NCI-H2081 (cell line): ENCODE results near the gene SYNPR.

Experiments
- DNase-seq, 2 experiments: peaks; one replicate each; lab custom pipeline; 2025; lab: John Stamatoyannopoulos, UW

The SYNPR gene

DNA sequence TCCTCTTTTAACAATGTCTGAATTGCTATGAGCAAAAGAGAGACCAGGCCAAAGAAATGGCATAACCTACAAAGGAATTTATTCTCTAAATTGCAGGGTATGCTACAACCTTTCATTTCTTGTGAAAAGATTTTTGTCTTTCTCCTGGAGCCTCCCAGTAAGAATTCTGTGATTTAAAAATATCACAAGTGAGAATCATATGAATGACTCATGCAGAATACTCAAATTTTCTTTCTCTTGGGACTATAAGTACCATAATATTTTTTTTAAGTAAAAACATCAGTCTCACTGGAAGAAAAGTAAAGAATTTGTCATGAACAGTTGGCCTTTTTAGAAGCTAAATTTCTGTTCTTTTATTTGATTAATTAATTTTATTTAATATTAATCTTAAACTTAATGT lies 26.3 kb downstream of the SYNPR start:
- DNase-seq: no peak

DNA sequence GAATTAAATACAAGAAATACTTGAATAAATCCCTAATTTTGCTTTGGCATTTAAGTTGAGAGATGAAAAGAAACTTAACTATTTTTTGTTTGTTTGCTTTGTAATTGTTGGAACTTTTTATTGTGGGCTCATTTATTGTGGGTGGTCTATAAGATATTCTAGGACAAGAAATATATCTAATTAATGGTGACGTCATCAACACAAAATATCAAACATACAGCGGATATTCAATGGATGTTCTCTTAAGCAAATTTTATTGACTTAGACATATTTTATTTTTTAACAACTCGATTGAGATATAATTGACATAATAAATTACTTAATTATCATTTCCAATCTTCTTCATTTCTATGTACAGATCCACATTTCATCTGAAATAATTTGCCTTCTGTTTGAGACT lies 30.0 kb downstream of the SYNPR start:
- no peak for DNase-seq

DNA sequence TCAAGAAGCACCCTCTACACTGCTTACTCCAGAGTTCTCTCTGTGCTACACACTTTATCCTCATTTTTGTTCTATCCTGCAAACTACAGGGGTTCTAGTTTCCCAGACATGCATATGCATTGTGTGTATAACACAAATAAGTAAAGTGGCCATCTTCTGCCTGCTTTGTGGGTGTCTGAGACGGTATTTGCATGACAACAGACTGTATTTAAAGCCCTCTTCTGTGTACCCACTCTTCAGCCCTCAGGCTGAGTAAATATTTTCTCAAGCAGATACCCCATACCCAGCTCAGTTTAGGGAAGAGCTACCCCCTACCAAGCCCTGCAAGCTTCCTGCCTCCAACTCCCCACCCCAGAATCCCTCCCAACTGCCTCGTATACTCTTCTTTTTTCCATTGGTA lies 31.7 kb downstream of the SYNPR start:
- no peak for DNase-seq

DNA sequence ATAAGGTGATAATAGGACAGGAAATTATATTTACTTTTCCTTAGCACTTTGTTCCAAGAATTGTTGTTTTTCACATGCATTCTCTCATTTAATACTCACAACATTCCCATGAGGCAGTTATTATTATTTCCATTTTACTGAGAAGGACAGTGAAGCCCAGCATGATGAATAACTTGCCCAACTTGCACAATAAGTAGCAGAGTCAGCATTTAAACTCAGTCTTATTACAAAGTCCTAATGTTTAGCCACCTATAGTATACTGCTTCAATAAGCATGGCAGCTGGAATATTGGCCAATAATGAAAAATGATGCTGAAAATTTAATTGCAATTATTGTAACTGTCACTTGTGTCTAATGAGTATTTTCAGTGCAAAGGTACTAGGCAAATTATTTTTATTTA lies 45.7 kb downstream of the SYNPR start:
- DNase-seq: no peak

DNA sequence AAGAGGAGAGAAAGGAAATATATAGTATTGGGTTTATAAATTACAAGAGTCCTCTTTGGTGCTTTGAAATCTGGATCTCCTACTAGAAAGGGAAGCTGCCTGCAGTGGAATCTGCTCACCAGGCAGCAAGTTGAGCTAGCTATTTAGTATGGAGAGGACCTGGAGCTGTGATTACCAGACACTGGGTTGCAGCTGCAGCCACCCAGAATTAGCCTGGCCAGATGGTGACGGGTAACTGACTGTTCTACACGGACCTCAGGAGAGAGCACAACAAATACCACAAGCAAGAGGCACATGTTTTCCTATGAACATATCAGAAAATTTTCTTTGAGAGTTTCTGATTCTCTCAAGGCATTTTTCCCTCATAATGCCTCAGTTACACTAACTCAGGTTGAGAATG lies 46.5 kb downstream of the SYNPR start:
- DNase-seq: no peak

DNA sequence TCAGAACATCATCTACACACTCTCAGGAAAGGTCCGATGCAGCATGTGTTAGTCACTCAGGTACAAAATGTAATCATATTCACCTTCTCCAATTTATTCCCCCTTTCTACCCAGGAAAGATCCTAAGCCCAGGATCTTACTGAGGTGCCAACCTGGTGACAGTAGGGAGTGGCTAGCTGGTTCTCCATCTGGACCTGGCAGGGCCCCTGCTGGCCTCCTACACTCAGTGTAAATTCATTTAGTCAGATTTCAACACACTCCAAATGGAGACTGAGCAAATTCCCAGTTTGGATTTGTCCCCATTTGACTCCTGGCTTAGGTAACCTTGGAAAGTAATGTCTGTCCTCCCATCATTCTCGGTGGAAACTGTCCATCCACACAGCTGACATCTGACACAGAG lies 47.3 kb downstream of the SYNPR start:
- DNase-seq: no peak

DNA sequence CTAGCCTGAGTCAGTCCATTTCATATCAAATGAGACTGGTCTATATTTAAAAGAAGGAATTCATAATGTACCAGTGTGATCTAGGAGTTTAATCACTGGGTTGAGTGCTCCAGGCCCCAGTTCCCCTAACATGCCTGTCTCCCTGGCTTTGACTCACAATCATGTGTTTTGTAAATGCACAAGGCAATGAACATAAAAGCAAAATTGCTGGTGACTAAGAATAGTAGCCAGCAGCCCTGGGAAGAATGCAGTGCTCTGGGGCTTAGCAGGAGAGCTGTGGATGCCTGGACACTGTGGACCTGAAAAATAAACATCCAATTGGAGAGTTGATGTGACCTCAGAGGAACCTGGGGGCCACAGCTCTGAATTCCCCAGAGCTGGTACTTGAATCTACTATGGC lies 50.3 kb downstream of the SYNPR start:
- no peak for DNase-seq

DNA sequence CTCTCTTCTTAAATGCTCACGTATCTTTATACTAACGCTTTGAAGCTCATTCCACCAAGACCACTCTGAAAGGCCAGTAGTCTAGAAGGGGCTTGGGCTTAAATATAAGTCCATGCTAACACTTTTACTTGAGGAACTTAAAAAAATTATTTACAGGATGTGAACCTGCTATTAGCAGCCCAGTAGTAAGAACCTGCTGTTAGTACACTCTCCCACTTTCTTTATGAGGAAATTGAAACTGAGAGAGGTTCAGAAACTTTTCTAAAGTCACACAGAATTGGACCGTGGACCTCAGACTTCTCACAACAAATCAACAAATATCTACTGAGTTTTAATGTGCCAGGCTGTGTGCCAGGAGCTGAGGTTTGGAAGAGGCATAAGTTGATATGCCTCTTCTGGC lies 53.4 kb downstream of the SYNPR start:
- no peak for DNase-seq

DNA sequence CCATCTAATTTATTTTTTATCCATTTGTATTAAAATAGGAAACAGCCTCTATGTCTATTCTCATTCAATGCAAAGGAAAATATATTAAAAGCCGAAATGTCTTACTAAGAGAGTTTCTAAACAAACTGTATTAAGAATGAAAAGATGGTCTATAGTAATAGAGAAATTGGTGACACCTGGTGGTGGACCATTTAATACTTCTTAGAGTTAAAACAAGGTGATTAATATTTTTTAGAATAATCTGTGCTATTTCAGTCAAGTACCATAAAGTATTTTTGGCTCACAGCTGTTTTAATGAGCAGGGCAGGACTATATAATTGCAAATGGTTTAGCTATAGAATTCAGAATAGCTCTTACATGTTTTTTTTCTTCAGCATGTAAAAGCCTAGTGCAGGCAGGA lies 55.7 kb downstream of the SYNPR start:
- DNase-seq: no peak

DNA sequence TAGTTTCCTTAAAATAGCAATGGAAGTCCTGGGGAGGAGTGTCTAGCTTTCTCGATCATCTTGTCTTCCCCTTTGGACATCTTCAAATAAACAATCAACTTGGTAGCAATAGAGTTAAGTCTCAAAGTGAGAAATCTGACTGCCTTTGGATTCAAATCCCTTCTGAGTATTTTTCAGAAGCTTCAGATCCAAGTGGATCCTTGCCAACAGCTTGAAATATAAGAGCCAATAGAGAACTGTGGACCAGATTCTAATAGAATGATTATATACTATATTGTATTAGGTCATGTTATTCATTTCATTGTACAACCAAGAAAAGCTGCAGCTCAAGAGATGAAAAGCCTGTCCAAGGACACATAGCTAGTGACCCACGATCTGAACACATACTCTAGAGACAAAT lies 60.2 kb downstream of the SYNPR start:
- DNase-seq: no peak

DNA sequence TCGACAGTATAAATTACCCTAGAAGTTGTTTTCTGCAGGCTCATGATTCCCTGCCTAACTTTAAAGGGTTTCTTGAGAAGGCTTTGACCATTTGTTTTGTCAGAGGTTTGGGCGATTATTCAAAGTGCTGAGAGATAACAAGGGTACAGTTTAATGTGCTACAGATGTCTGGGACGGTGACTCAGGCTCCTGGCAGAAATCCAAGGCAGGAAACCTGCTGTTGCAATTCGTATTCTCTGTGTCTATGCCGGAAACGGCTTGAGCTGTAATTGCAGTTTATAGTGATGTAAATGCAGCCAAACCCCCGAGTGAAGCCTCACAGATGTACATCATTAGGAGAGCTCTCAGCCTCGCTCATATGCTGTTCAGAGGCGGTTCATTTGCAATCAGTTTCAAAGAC lies 65.6 kb downstream of the SYNPR start:
- DNase-seq: peak; percentile 93 to 96

DNA sequence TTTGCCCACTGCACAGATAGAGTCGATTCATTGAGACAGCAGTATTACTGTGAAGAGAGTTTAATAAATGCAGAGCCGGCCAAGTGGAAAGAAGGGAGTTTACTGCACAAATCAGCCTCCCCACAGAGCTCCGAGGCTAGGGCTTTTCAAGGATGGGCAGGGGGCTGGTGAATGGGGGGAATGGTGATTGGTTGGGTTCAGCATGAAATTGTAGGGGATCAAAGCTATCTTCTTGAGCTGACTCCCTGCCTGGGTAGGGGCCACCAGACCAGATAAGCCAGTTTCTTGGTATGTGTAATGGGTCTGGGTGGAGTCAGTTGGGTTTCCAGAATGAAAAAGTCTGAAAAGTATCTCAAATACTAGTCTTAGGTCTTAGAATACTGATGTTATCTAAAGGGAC lies 66.6 kb downstream of the SYNPR start:
- DNase-seq: no peak

DNA sequence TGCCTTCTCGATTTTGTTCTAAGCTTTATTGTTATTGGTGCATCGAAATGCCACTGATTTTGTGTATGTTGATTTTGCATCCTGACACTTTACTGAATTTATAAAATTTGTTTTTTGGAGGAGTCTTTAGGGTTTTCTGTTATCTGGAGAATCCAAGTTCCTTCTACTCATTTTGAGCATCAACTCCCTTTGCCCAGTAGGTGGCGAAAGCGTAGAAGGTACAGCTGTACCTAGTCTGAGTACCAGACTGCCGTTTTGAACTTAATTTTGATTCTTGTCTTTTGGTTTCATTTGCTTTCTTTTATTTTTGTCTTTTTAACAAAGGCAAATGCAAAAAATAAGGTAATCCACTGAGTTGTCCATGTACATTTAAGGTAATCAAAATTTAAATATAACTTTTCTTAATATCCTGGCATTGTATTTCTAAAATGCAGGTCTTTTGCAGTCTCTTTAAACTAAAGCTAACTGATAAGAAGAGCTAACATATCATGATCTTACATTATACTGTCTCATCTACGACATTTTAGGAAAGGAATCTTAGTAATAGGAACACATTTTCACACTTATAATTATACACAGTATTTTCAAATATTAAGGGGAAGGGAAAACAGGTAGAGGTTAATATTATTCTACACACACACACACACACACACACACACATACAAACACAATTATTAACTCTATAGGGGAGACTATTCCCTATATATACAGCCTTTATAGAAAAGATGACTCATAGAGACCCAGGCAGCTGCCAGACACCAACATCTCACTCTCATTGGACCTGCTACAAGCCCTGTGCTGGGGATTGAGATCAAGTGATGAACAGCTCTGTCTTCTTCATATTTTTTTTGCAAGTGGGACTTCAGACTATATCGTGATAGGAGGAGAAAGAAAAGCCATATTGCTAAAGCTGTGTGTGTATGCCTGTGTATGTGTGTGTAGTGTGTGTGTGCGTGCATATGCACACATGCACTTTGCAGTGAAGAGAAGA lies 71.8 kb downstream of the SYNPR start:
- peak; percentile 46 to 57 for DNase-seq

DNA sequence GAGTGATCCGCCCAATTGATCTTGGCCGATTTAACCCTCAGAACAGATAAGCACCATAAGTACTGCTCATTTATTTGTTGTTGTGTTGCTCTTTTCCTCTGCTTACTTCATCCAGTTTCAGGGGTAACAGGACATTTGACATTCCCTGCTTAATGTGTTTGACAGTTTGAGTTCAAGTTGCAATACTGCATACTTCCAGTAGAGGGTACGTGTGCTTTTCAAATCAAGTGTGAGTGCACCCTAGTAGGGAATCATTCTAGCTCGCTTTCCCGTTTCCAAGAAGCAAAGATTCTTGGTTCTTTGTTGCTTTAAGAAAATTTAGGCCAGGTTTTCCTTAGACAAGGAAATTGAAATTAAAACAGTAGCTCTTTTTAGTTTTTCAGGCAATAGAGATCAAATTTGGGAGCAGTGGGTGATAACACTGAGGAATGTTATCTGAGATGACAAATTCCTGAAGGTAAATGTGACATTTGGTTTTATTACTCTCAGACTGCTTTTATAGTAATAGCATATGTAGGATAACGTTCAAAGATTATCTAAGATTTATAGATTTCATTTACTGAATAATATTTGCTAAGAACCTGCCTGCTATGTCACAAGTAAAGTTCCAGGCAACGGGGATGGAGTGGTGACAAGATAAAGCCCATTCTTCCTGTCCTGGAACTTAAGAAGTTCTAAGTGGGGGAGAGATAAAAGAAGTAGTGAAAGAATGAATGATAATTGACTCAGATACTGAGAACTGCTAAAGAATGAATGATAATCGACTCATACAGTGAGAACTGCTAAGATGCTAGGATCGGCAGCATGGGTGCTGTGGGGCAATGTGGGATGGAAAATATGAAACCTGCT lies 73.3 kb downstream of the SYNPR start:
- DNase-seq: peak; percentile 31 to 53

DNA sequence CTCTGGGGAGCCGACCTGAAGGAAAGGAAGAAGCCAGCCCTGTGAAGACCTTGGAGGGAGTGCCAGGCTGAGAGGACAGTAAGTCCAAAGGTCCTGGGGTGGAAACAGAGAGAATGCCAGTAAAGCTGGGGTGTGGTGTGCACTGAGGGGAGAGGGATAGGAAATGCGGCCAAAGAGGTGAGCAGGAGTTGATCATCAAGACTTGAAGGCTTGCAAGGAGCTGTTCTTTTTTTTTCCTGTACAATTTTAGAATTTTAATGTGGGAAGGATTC lies 73.8 kb downstream of the SYNPR start:
- no peak for DNase-seq

DNA sequence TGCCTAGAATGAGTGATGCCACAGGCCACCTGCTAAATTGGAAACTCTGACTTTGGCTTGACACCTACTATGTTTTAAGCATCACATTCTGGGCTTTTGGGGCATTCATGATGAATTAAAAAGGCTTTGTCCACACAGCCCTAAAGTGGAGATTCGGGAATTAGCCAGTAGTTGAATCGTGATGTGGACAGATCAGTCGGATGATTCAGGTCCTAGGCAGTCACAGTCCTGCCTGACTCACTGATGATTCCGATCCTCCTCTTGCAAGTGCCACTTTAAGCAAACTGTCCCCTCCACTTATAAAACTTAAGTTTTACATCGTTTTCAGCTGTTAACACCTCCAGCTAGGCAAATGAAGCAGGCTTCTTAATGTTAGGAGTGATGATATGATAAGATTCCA lies 75.3 kb downstream of the SYNPR start:
- DNase-seq: no peak

DNA sequence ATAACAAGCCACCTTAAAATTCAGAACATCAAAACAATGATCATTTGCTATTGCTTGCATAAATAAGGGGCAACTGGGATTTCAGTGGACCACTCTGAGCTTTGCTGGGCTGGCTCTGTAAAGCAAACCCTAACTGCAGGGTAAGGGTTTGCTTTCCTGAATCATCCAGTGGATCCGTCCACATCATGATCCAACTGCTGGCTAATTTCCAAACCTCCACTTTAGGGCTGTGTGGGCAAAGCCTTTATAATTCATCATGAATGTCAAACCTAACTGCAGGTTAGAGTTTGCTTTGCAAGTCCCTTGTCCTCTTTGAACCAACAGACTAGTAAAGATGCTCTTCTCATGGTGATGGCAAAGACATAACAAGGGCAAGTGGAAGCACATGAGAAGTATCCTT lies 76.1 kb downstream of the SYNPR start:
- peak in 1 of 2 experiments; percentile 3 for DNase-seq

DNA sequence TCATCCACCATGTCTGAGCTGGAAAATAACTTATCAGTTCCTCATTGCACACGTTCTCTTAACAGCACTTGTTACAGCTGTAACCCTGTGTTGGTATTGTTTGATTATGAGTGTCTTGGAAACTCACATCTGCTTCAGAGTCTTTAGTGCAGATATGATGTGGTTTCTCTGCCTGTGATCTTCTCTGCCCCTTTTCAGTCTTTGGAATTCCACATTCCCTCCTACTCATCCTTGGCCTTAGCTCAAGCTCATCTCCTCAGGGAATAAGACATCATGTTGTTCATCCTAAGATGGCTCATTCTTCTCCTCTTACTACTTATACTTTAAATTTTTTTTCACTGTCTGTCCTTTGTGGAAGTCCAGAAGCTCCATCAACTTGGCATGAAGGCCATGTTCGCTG lies 77.7 kb downstream of the SYNPR start:
- DNase-seq: no peak

DNA sequence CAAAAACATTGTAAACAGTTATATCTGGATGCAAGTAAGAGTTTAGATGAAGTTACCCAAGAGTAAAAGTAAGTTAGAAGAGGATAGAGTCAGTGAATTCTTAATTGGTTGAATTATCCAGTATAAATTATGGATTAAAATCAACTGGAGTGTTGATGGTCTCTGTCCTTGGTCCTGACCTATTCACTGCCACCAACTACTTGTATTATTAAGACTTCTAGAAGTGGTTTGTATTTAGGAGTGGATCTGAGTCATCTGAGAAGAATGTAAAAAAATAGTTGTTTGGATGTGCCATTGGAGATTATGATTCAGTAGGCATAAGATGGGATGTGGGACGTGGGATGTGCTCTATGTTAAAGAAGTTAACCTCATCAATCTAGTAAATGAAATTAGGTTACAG lies 86.4 kb downstream of the SYNPR start:
- DNase-seq: no peak

DNA sequence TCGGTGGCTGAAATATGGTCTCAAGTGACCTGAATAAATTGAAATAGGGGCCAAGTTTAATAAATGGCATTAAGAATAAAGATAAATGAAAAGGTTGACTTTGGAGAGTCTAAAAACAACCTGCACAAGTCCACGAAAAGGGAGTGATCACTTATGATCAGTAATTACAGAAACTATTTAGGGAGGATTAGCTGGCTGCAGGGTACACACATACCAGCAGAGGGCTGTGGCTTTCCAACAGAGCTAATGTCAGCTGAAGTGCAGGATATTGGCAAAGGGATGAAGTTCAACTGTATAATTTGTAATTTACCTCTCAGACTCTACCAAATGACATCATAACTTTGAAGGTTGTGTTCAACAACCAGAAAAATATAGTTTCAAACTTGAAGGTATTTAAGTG lies 86.8 kb downstream of the SYNPR start:
- DNase-seq: peak; percentile 17 to 22

DNA sequence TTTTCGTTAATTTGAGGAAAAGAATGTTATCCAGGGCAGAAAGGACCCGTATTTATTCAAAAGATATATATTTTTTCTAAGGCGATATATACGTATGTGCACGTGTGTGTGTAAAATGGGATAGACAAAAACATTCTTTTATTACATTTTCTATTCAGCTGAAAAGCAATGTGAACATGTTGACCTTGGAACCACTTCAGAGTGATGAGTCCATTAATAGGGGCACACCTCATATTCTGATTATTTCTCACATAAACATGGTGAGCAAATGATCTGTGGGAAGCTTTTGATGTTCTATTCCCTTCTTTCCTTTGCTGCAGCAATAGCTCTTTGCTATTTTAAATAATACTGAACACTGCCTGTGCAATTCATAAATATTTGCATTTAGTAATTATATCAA lies 87.6 kb downstream of the SYNPR start:
- no peak for DNase-seq

DNA sequence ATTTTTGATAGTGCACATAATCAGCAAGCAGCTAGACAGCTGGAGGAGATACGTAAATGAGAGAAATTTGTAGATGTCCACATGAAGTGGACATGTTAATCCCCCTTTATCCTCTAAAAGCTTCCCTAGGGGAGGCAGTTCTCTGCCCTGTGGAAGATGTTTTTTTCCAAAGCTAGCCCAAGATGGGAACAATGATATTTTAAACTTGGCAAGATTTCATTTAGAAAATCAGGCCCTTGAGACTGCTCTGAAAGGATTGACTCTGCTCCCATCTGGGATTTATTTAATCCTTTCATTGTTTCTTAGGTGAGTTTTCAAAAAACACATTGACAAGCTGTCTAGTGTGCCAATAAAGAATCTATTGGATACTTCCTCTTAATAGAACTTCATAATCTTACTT lies 92.0 kb downstream of the SYNPR start:
- no peak for DNase-seq

DNA sequence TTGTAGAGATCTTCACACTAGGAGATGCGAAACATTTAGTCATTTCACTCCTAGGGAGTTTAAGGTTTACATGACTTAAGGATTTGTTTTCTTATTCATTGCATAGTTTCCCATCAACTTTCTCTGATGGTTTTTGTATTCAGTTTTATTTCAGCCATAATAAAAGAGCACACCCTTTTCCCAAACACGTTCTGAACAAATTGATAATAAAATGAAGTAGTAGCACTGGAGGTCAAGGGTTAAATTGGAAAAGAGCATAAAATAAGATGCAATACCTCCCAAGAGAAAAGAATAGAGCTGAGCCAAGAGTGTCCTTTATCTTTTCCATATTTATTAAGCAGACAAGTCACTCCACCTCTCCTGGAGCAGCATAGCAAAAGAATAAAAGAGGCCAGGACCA lies 104.9 kb downstream of the SYNPR start:
- DNase-seq: no peak
